HAP-1 (cell line): Measurements from ENCODE around the gene NPLOC4.

Experiments
- DNase-seq, 2 experiments: peaks; one replicate each; pipeline ENCODE4 v3.0.0-alpha.2; 2016 to 2020; ENCODE audit warnings: low spot score in 2 of 2
- H3K27me3 ChIP-seq: fragments of 250-450 bp; sonication (Bioruptor Pico); 2 replicates; pipeline ENCODE4 v1.5.1; 2020; ENCODE audit warnings: low read depth, mild to moderate bottlenecking, moderate library complexity
- H3K36me3 ChIP-seq: fragments of 250-450 bp; sonication (Bioruptor Pico); replicated peaks from 2 replicates; pipeline ENCODE4 v1.5.1; 2020; ENCODE audit warnings: mild to moderate bottlenecking
- H3K4me1 ChIP-seq: fragments of 250-450 bp; sonication (Bioruptor Pico); 2 replicates; pipeline ENCODE4 v1.5.1; 2020; ENCODE audit warnings: mild to moderate bottlenecking
- H3K4me3 ChIP-seq: fragments of 250-450 bp; sonication (Bioruptor Pico); 2 replicates; pipeline ENCODE4 v1.5.1; 2020; ENCODE audit warnings: mild to moderate bottlenecking, moderate library complexity
- H3K9me3 ChIP-seq: fragments of 250-450 bp; sonication (Bioruptor Pico); 2 replicates; pipeline ENCODE4 v1.5.1; 2020; ENCODE audit warnings: mild to moderate bottlenecking, moderate library complexity
- in situ Hi-C: fragments of 300-500 bp; cut with MboI; formaldehyde crosslinking; loops from 3 replicates; pipeline ENCODE4 v1.14.3; 2020; ENCODE audit warnings: low sequenced_read_pairs, inconsistent platforms, mixed read lengths

The NPLOC4 gene

DNA sequence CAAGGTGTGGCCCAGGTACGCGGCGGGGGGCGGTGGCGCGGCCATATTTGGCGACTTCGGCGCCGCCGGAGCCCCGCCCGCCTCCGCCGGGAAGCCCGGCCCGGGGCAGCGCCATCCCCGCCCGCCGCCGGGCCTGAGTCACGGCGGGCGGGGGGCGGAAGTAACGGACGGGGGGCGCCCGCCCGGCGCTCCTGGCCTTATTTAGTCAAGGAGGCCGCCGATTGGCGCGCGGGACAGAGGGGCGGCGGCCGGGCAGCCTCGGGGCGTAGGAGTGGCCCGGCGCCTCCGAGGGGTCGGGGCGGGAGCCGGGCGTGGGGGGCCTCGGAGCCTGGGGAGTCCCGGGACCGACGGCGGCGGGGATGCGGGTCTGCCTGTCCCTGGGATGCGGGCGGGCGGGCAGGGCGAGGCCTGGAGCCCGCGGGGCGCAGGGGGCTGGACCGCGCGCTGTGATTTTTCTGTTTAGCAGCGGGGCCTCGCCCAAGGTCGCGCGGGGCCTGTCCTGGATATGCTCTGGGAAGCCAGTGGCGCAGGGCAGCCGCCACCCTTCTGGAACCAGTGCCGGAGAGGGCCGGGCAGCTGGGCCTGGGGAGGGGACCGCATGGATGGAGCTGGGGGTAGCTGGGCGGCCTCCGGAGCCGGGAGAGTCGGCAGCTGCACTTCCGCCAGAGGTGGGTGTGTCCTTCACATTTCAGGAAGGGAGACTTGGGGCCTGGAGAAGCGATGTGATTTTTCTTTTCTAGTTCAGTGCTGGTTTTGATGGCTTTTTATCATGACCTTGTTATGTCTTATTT, 122.0 kb downstream of the NPLOC4 start:
- Histone ChIP-seq H3K27me3 (no peaks in the 10 kb centered on the region), H3K4me1 (peaks cover 5% of the 10 kb centered on the region), H3K4me3 (peak overlapping the region; percentile 51), H3K36me3 (peaks cover 26% of the 10 kb centered on the region), H3K9me3 (no peaks in the 10 kb centered on the region)
- in situ Hi-C loops = no loop called here
- peak; percentile 61 to 80 for DNase-seq

DNA sequence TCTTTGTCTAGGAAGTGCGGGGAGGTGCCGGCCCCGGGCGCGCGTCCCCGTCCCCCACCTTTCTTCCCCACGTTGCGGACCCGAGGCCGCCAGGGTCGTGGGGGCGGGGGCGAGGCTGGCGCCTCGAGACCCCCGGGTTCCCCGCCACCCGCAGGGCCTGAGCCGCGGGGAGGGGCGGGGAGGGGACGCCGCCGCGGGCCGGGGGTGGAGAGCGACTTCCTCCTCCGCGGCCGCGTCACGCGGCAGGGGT, 122.5 kb downstream of the NPLOC4 start:
- peak in 1 of 2 experiments; percentile 58 for DNase-seq
- peak overlapping the region; percentile 51 for H3K4me3 ChIP-seq
- peaks cover 31% of the 10 kb centered on the region for H3K36me3 ChIP-seq
- in situ Hi-C loops = no loop called here
- H3K4me1 ChIP-seq = peaks cover 5% of the 10 kb centered on the region
- H3K27me3 ChIP-seq = no peaks in the 10 kb centered on the region
- H3K9me3 ChIP-seq = no peaks in the 10 kb centered on the region

DNA sequence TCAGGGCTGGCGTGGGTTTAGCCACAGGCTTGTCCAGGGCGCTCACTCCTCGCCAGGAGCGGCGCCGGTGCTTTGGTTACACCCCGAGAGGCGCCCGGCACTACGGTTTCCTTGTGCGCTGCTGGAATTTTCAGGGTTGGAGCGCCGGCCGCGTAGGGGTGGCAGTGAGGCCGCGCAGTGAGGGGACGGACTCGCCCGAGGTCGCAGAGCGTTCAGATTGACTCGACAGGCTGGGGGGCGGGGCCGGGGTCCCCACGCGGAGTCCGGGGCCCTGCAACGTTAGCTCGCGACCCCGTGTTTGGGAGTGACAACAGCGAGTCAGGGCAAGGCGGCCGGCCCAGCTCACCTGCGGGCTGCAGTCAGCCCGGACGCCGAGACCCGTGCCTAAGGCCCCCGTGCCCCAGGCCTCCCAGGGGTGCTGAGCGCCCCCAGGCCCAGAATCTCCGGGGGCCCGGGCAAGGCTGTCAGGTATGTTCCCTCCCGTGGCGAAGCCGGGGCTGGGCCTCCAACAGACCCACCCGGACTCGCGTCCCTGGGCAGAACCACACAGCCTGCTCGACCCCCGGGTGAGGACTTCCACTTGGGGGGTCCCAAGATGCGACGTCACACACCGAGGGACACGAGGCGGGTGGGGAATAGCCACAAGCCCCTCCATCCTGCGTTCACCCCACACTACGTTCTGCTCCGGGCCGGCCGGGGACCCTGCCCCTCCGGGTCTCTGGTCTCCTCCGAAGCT, 123.0 kb downstream of the NPLOC4 start:
- in situ Hi-C loops = no loop called here
- Histone ChIP-seq H3K4me3 (peak overlapping the region; percentile 51), H3K4me1 (peaks cover 6% of the 10 kb centered on the region)

DNA sequence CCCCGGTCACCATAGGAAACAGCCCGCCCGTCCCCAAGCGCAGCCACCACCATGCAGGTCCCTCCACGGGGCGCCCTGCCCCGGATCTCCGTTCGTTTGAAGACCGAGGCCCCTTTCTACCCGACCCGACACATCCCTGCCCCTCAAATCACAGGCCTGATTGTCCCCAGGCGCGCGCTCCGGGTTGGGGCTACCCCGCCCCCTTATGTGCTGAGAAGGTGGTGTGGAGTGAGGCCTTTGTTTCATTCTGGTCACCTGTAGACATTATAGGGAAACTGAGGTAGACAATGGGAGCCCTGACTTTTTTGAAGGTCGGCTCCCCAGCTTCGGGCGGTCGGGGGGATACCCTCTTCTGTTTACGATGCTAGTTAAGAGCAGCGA, 123.5 kb downstream of the NPLOC4 start:
- Histone ChIP-seq H3K27me3 (no peaks in the 10 kb centered on the region), H3K36me3 (peaks cover 41% of the 10 kb centered on the region), H3K9me3 (no peaks in the 10 kb centered on the region), H3K4me3 (peak overlapping the region; percentile 51), H3K4me1 (peaks cover 11% of the 10 kb centered on the region)
- peak; percentile 48 to 78 for DNase-seq
- in situ Hi-C loops = no loop called here

More for the DNA sequence above, 123.0 kb downstream of the NPLOC4 start:
- Histone ChIP-seq H3K36me3 (peaks cover 36% of the 10 kb centered on the region), H3K9me3 (no peaks in the 10 kb centered on the region), H3K27me3 (no peaks in the 10 kb centered on the region)
- peak; percentile 63 to 83 for DNase-seq

DNA sequence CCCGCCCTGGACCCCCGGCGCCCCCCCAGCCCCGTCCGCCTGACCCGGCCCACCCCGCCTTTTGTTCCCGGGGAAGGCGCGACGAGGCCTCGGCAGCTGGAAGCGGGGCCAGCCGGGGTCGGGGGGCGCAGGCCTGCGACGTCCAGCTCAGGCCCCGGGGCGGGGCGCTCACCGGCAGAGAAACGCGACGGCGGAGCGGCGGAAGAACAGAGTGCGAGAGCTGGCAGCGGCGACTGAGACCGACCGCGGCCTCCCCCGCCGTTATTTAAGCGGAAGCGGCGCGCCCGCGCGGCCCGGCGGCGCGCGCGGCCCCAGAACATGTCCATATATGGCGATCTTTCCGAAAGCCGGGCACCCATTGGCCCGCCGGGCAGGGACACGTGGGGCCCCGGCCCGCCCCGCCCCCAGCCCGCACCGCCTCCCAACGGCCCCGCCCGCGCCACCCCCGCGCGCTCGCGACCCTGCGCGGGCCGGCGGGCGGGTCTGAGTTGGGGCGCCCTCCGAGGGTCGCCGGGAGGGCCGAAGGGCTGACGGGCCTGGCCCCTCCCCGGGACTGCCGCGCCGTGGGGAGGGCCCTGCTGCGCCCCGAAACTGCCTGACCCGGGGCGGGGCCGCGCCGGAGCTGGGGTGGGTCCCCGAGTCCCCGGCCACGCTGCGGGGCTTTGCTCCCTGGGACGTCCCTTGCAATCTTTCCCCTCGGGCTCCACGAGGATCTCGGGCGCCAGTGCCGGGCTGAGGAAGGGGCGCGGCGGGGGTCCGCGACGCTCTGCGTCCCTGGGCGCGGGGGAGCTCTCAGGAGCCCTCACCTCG, 124.1 kb downstream of the NPLOC4 start, which contains the start of gene ACTG1:
TSS of gene ACTG1 (minus strand) at position 238 of the 810 bp plus-strand sequence. CDS start 445 bp downstream, outside the sequence.
- no peaks in the 10 kb centered on the region for H3K9me3 ChIP-seq
- DNase-seq = peak; percentile 86 to 93
- H3K4me3 ChIP-seq = peak within 1 kb of the TSS; percentile 72
- in situ Hi-C loops = no loop called here
- peaks cover 41% of the 10 kb centered on the region for H3K36me3 ChIP-seq
- H3K4me1 ChIP-seq = peaks cover 11% of the 10 kb centered on the region
- no peaks in the 10 kb centered on the region for H3K27me3 ChIP-seq

DNA sequence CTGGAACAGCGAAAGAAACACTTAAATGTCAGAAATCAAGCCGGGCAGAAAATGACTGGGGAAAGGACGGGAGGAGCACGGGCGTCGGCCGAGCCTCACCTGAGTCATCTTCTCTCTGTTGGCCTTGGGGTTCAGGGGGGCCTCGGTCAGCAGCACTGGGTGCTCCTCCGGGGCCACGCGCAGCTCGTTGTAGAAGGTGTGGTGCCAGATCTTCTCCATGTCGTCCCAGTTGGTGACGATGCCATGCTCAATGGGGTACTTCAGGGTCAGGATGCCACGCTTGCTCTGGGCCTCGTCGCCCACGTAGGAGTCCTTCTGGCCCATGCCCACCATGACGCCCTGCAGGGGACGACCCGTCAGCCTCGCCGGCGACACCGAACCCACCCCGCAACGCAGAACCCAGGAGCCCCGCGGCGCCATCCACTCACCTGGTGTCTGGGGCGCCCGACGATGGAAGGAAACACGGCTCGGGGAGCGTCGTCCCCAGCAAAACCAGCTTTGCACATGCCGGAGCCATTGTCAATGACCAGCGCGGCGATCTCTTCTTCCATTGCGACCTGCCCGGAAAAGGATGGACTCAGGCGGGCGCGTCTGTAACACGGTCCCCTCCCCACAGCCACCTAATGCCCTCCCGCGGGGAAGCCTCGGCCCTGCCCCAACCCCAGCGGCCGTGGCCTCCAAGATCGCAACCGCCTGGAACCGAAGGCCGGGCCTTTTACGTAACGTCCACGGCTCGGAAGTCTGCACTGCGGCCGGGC, 124.9 kb downstream of the NPLOC4 start:
- H3K4me1 ChIP-seq = peaks cover 11% of the 10 kb centered on the region
- no peaks in the 10 kb centered on the region for H3K27me3 ChIP-seq
- H3K9me3 ChIP-seq = no peaks in the 10 kb centered on the region
- peaks cover 41% of the 10 kb centered on the region for H3K36me3 ChIP-seq
- DNase-seq = peak in 1 of 2 experiments; percentile 48
- in situ Hi-C loops = no loop called here
- peak overlapping the region; percentile 72 for H3K4me3 ChIP-seq

DNA sequence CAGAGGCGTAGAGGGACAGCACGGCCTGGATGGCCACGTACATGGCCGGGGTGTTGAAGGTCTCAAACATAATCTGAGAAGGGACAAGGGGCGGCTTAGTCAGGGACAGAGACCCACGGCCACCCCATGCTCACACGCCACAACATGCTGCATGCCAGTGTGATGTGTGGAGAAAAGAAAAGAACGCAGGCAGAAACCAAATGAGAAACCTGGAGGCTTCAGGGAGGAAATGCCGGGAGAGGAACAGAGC, 125.4 kb downstream of the NPLOC4 start:
- in situ Hi-C loops = no loop called here
- Histone ChIP-seq H3K36me3 (peaks cover 41% of the 10 kb centered on the region), H3K9me3 (no peaks in the 10 kb centered on the region), H3K4me1 (peaks cover 11% of the 10 kb centered on the region), H3K27me3 (no peaks in the 10 kb centered on the region), H3K4me3 (peak overlapping the region; percentile 72)
- DNase-seq = no peak

DNA sequence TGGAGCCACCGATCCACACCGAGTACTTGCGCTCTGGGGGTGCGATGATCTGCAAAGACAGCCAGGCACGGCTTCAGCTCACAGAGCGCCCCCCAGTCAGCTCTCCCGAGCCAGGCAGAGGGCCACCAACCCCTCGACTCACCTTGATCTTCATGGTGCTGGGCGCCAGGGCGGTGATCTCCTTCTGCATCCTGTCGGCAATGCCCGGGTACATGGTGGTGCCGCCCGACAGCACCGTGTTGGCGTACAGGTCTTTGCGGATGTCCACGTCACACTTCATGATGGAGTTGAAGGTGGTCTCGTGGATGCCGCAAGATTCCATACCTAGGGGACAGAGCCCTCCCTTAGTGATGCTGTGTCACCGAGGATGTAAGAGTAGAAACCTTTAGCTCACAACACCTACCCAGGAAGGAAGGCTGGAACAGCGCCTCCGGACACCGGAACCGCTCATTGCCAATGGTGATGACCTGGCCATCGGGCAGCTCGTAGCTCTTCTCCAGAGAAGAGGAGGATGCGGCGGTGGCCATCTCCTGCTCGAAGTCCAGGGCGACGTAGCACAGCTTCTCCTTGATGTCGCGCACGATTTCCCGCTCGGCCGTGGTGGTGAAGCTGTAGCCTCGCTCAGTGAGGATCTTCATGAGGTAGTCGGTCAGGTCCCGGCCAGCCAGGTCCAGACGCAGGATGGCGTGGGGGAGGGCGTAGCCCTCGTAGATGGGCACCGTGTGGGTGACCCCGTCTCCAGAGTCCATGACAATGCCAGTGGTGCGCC, 125.9 kb downstream of the NPLOC4 start:
- Histone ChIP-seq H3K36me3 (peaks cover 41% of the 10 kb centered on the region), H3K27me3 (no peaks in the 10 kb centered on the region), H3K4me1 (peaks cover 11% of the 10 kb centered on the region), H3K9me3 (no peaks in the 10 kb centered on the region), H3K4me3 (peak overlapping the region; percentile 72)
- DNase-seq = peak in 1 of 2 experiments; percentile 47
- in situ Hi-C loops = no loop called here

DNA sequence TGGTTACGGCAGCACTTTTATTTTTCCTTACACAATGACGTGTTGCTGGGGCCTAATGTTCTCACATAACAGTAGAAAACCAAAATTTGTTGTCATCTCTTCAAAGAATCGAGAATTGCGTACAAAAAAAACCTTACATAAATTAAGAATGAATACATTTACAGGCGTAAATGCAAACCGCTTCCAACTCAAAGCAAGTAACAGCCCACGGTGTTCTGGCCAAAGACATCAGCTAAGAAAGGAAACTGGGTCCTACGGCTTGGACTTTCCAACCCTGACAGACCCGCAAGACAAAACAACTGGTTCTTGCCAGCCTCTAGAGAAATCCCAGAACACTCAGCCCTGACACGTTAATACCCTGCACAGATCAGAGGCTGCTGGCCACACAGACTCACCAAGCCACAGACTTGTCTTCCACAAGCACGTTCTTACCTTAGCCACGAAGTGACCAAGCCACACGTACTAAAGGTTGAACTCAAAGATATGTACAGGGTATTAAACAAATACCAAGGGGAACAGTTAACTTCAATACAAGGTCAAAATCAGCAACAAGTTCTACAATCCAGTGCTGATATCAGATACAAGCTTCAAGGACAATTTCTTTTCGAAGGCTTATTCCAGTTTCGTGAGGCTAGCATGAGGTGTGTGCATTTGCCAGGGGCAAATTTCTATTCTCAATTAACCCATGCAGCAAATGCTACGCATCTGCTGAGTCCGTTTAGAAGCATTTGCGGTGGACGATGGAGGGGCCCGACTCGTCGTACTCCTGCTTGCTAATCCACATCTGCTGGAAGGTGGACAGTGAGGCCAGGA, 126.7 kb downstream of the NPLOC4 start:
- H3K27me3 ChIP-seq = no peaks in the 10 kb centered on the region
- no peaks in the 10 kb centered on the region for H3K9me3 ChIP-seq
- H3K4me1 ChIP-seq = peaks cover 11% of the 10 kb centered on the region
- H3K4me3 ChIP-seq = peak overlapping the region; percentile 72
- peaks cover 41% of the 10 kb centered on the region for H3K36me3 ChIP-seq
- in situ Hi-C loops = no loop called here
- no peak for DNase-seq

DNA sequence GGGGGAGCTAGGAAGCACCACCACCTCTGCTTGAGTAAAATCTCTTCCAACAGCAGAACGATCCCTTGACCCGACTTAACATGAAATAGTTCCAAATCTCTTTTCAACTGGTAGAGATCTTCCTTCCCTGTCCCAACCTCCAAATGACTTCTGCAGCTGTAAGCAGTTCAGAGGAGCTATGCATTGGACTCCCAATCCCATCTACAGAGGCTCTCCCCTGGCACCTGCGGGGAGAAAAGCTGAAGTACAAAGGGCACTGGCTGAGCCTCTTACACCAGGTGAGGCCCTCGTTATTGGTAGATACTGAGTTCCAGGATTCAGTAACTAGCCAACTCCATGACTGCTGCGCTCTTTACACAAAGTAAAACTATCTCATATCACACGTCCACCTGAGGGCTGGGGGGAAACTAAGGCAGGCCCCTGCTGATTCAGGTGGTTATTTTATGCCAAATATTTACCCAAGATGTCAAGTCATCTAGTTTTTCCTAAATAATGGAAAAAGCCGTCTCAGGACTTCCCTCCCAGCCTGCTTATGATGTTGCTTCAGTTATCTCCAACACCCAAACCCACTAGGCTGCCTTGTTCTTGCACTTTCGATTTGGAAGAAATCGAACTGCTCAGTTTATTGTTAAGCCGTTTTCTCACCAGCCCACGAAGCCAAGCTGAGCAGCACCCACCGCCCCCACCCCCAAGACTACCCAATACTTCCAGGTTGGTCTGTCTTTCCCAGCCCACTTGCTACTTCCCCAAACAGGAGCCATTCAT, 127.5 kb downstream of the NPLOC4 start:
- DNase-seq = peak; percentile 36 to 53
- in situ Hi-C loops = no loop called here
- no peaks in the 10 kb centered on the region for H3K9me3 ChIP-seq
- peaks cover 41% of the 10 kb centered on the region for H3K36me3 ChIP-seq
- H3K4me1 ChIP-seq = peaks cover 11% of the 10 kb centered on the region
- H3K27me3 ChIP-seq = no peaks in the 10 kb centered on the region
- peak overlapping the region; percentile 72 for H3K4me3 ChIP-seq

DNA sequence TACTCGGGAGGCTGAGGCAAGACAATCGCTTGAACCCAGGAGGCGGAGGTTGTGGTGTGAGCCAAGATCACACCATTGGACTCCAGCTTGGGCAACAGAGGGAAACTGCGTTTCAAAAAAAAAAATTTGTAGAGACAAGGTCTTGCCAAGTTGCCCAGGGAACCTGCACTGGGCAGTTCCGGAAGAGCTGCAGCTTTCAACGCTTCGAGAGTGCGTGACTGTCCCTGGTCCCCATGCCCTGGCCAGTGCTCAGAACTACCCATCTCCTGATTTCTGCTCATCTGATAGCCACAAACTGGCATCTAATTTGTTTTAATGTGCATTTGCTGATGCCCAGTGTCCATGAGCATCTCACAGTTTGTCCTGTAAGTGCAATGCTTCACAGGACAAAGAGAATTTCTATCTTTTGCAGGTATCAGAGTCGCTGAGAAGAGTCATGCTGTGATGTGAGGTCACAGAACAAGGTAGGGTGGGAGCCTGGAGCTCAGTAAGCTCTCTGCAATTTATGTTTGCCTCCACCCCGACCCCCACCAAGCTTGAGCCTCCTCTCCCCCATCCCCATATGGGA, 128.2 kb downstream of the NPLOC4 start:
- peaks cover 41% of the 10 kb centered on the region for H3K36me3 ChIP-seq
- peak; percentile 37 to 54 for DNase-seq
- in situ Hi-C loops = no loop called here
- peak overlapping the region; percentile 72 for H3K4me3 ChIP-seq
- peaks cover 7% of the 10 kb centered on the region for H3K4me1 ChIP-seq
- H3K27me3 ChIP-seq = no peaks in the 10 kb centered on the region
- no peaks in the 10 kb centered on the region for H3K9me3 ChIP-seq
